IMR-90 (cell line): ENCODE measurements around the gene TCF7L2. TPM values are rescaled to one million over a fixed set of nuclear protein-coding genes. Genes with fewer than 3 reads are reported as not detected.

Experiments
- ATAC-seq: fragments of 200-7000 bp; cut with Tn5 transposase; 2 replicates; pipeline ENCODE4 v1.9.1; 2020; ENCODE audit warnings: low read depth, mild to moderate bottlenecking, moderate library complexity
- BruUV-seq: library from RNA; stranded (reverse); fragments of 400-500 nt; replicated peaks from 2 replicates; lab custom pipeline; 2021; lab: Mats Ljungman, UMichigan
- CTCF ChIA-PET: fragments of 300-600 bp; formaldehyde crosslinking; extraction: SDS; loops from one replicate; lab custom pipeline; 2021; ENCODE audit warnings: antibody characterized with exemption; lab: Yijun Ruan, JAX
- POLR2A ChIA-PET: fragments of 300-600 bp; sonication (Branson Sonifier 250); formaldehyde crosslinking; loops from one replicate; lab custom pipeline; 2022; ENCODE audit warnings: antibody characterized with exemption; ENCODE audit not compliant: unreplicated experiment; lab: Charles Lee
- DNase-seq: peaks from one replicate; pipeline ENCODE4 v3.0.0; 2013
- H2AFZ ChIP-seq: replicated peaks from 2 replicates; pipeline ENCODE3; 2013; ENCODE audit warnings: low read length, mild to moderate bottlenecking; ENCODE audit not compliant: poor library complexity
- H2AK5ac ChIP-seq: 2 replicates; pipeline ENCODE4 v1.6.1; 2013; ENCODE audit warnings: low read depth, low read length, inconsistent platforms
- H2AK9ac ChIP-seq: replicated peaks from 2 replicates; pipeline ENCODE3; 2013; ENCODE audit warnings: mild to moderate bottlenecking, low read depth, low read length, moderate library complexity; ENCODE audit not compliant: poor library complexity
- H2BK120ac ChIP-seq: 2 replicates; pipeline ENCODE4 v1.6.1; 2013; ENCODE audit warnings: low read depth, low read length, inconsistent platforms
- H2BK15ac ChIP-seq: 3 replicates; pipeline ENCODE4 v1.6.1; 2013; ENCODE audit warnings: low read depth, low read length, inconsistent platforms
- H2BK20ac ChIP-seq: 2 replicates; pipeline ENCODE4 v1.6.1; 2013; ENCODE audit warnings: low read depth, mild to moderate bottlenecking, inconsistent platforms, low read length, moderate library complexity
- H2BK5ac ChIP-seq: 2 replicates; pipeline ENCODE4 v1.6.1; 2013; ENCODE audit warnings: mild to moderate bottlenecking, low read depth, low read length, inconsistent platforms; ENCODE audit not compliant: poor library complexity, severe bottlenecking
- H3K14ac ChIP-seq: replicated peaks from 2 replicates; pipeline ENCODE4 v1.6.1; 2013; ENCODE audit warnings: low read depth, low read length, inconsistent platforms
- H3K18ac ChIP-seq: 2 replicates; pipeline ENCODE4 v1.6.1; 2013; ENCODE audit warnings: low read depth, low read length, control low read depth
- H3K23ac ChIP-seq: 2 replicates; pipeline ENCODE4 v1.6.1; 2013; ENCODE audit warnings: low read depth, low read length, inconsistent platforms
- H3K27ac ChIP-seq: 2 replicates; pipeline ENCODE4 v1.5.1; 2013; ENCODE audit warnings: mild to moderate bottlenecking, control low read depth, low read length; ENCODE audit not compliant: insufficient read depth
- H3K27me3 ChIP-seq: 2 replicates; pipeline ENCODE4 v1.6.1; 2013; ENCODE audit warnings: low read length; ENCODE audit not compliant: control insufficient read depth, insufficient read depth
- H3K36me3 ChIP-seq: 2 replicates; pipeline ENCODE4 v1.6.1; 2013; ENCODE audit warnings: low read length, mixed read lengths; ENCODE audit not compliant: control insufficient read depth, insufficient read depth
- H3K4ac ChIP-seq: 2 replicates; pipeline ENCODE4 v1.6.1; 2013; ENCODE audit warnings: low read depth, low read length, inconsistent platforms
- H3K4me1 ChIP-seq: 2 replicates; pipeline ENCODE4 v1.6.1; 2013; ENCODE audit warnings: low read length, mixed read lengths; ENCODE audit not compliant: control insufficient read depth, insufficient read depth
- H3K4me2 ChIP-seq: 2 replicates; pipeline ENCODE4 v1.6.1; 2013; ENCODE audit warnings: low read depth, mild to moderate bottlenecking, control low read depth, low read length, moderate library complexity
- H3K4me3 ChIP-seq: 2 replicates; pipeline ENCODE4 v1.5.1; 2013; ENCODE audit warnings: low read depth, mild to moderate bottlenecking, control low read depth, low read length, moderate library complexity; ENCODE audit not compliant: insufficient read depth
- H3K56ac ChIP-seq: 2 replicates; pipeline ENCODE4 v1.6.1; 2013; ENCODE audit warnings: low read length, inconsistent platforms; ENCODE audit not compliant: insufficient read depth; ENCODE audit errors: extremely low read depth
- H3K79me1 ChIP-seq, 2 experiments: 2 replicates each; pipeline ENCODE4 v1.6.1; 2013; ENCODE audit warnings: low read length in 2 of 2, inconsistent platforms in 1 of 2, low read depth in 1 of 2
- H3K9ac ChIP-seq: 2 replicates; pipeline ENCODE4 v1.6.1; 2013; ENCODE audit warnings: low read depth, low read length, control low read depth
- H3K9me1 ChIP-seq: 2 replicates; pipeline ENCODE4 v1.6.1; 2013; ENCODE audit warnings: low read length, inconsistent platforms; ENCODE audit not compliant: insufficient read depth
- H3K9me3 ChIP-seq: 2 replicates; pipeline ENCODE4 v1.6.1; 2013; ENCODE audit warnings: low read length; ENCODE audit not compliant: control insufficient read depth, insufficient read depth
- H4K20me1 ChIP-seq: 2 replicates; pipeline ENCODE4 v1.6.1; 2013; ENCODE audit warnings: low read length, inconsistent platforms; ENCODE audit not compliant: insufficient read depth
- H4K5ac ChIP-seq: 2 replicates; pipeline ENCODE4 v1.6.1; 2013; ENCODE audit warnings: mild to moderate bottlenecking, low read depth, low read length, control low read depth
- H4K8ac ChIP-seq, 2 experiments: 2 replicates each; pipeline ENCODE4 v1.6.1; 2013; ENCODE audit warnings: low read depth in 2 of 2, low read length in 2 of 2, control low read depth in 1 of 2, inconsistent platforms in 1 of 2
- H4K91ac ChIP-seq: 2 replicates; pipeline ENCODE4 v1.6.1; 2013; ENCODE audit warnings: low read depth, low read length, inconsistent platforms; ENCODE audit not compliant: insufficient read depth
- CHD1 ChIP-seq: IDR thresholded peaks from 2 replicates; pipeline ENCODE4 v1.6.1; 2012; ENCODE audit warnings: low read depth, low read length, improper control_type of control experiment
- MAFK ChIP-seq: IDR thresholded peaks from 2 replicates; pipeline ENCODE4 v1.6.1; 2012; ENCODE audit warnings: low read depth, low read length, improper control_type of control experiment
- MXI1 ChIP-seq: IDR thresholded peaks from 2 replicates; pipeline ENCODE4 v1.6.1; 2012; ENCODE audit warnings: low read depth, mild to moderate bottlenecking, low read length, moderate library complexity, borderline replicate concordance
- POLR2A ChIP-seq: IDR thresholded peaks from 2 replicates; pipeline ENCODE4 v1.6.1; 2012; ENCODE audit warnings: mild to moderate bottlenecking, low read depth, low read length
- RAD21 ChIP-seq: IDR thresholded peaks from 2 replicates; pipeline ENCODE4 v1.6.1; 2012; ENCODE audit warnings: low read length, improper control_type of control experiment
- WGBS, 2 experiments: methylation state at CpG; one replicate each; pipeline versions ENCODE4 v1.1.5 to v1.1.7; 2013; ENCODE audit warnings: missing lambda C conversion rate in 2 of 2; ENCODE audit not compliant: insufficient read length in 1 of 2; ENCODE audit errors: extremely low coverage in 2 of 2; 5-methylcytosine and 5-hydroxymethylcytosine counted together
- dilution Hi-C: fragments of 300-500 bp; cut with HindIII; formaldehyde crosslinking; loops from one replicate; pipeline ENCODE4 v1.14.3; 2018; ENCODE audit warnings: low sequenced_read_pairs; ENCODE audit not compliant: unreplicated experiment
- in situ Hi-C: fragments of 300-500 bp; cut with MboI; formaldehyde crosslinking; loops from 3 replicates; pipeline ENCODE4 v1.14.3; 2019; ENCODE audit warnings: low sequenced_read_pairs, inconsistent platforms, mixed read lengths
- intact Hi-C: fragments of 100-400 bp; cut with micrococcal nuclease; formaldehyde crosslinking; loops from 2 replicates; pipeline ENCODE4 v1.10.0; 2022
- polyA plus RNA-seq, 3 experiments: library from polyadenylated mRNA; depleted of rRNA; stranded (reverse); fragments of >200 nt; gene quantifications; 2 replicates each; pipeline ENCODE4 v1.2.3, GENCODE V29; 2012; ENCODE audit warnings: low replicate concordance in 1 of 3
- total RNA-seq: library from RNA; depleted of rRNA; stranded (reverse); fragments of >200 nt; gene quantifications from 2 replicates; pipeline ENCODE4 v1.2.3, GENCODE V29; 2012
- TF ChIP-seq, protein P1 (sequence below): fragments of 150-350 bp; IDR thresholded peaks from 2 replicates; pipeline ENCODE4 v1.6.1; 2017; ENCODE audit warnings: mild to moderate bottlenecking, antibody characterized with exemption, low read length, low read depth

TCF7L2 gene
- total and polyA plus RNA-seq, 2 of the 4 experiments (the other 2 are of a cell fraction) = 1.3 to 12.2 TPM

GRCh38 chr10:112969131-112969530 lies 19.1 kb downstream of the TCF7L2 start:
- Histone ChIP-seq H3K4me1 (peaks cover 12% of the 10 kb centered on the region), H3K18ac (no peak overlapping the region), H2AK9ac (no peak overlapping the region), H3K9ac (no peak overlapping the region), H2BK5ac (no peak overlapping the region), H3K4ac (no peak overlapping the region), H4K20me1 (peaks cover 39% of the 10 kb centered on the region; the same call in 1 of the 2 replicates), H4K91ac (no peak overlapping the region), H3K9me3 (no peaks in the 10 kb centered on the region), H2AFZ (no peak overlapping the region), H3K79me1 (peaks cover 43 to 76% of the 10 kb centered on the region in 2 experiments), H3K4me3 (no peak overlapping the region), H2BK20ac (no peak overlapping the region), H3K23ac (no peak overlapping the region), H3K4me2 (no peak overlapping the region), H3K14ac (no peak overlapping the region), H4K8ac (no peak overlapping the region), H3K36me3 (peaks cover 16% of the 10 kb centered on the region), H2AK5ac (no peak overlapping the region), H4K5ac (no peak overlapping the region), H3K27me3 (no peaks in the 10 kb centered on the region), H2BK120ac (no peak overlapping the region), H3K56ac (no peak overlapping the region), H3K27ac (no peak overlapping the region), H2BK15ac (no peak overlapping the region), H3K9me1 (peaks cover 32% of the 10 kb centered on the region)
- BruUV-seq = no TSS peak
- in situ Hi-C loops (no loop called here), intact Hi-C loops (no loop called here), dilution Hi-C loops (no loop called here)
- TF ChIP-seq MXI1 (no peak), CHD1 (no peak), RAD21 (no peak), POLR2A (no peak), MAFK (no peak)
- TF ChIP-seq, protein P1, sequence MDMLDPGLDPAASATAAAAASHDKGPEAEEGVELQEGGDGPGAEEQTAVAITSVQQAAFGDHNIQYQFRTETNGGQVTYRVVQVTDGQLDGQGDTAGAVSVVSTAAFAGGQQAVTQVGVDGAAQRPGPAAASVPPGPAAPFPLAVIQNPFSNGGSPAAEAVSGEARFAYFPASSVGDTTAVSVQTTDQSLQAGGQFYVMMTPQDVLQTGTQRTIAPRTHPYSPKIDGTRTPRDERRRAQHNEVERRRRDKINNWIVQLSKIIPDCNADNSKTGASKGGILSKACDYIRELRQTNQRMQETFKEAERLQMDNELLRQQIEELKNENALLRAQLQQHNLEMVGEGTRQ = no peak
- ChIA-PET POLR2A (no interaction called here), CTCF (interaction anchor here (0.6 kb wide), 1 partner anchor 157 kb away, joined by 6 read pairs; no protein-coding TSS in a partner anchor)
- ATAC-seq (no peak), DNase-seq (no peak)
- no CpG with 5 or more reads among the region's 2 CpGs for WGBS, 2 experiments
